GM19438 (cell line): ENCODE data around the gene MYH9.
"Not testable (repeated sequence)": the region's sequence is repeated elsewhere in the genome, so short reads cannot be mapped to it uniquely, and the experiment has no call there.

Experiments
- ATAC-seq: cut with Tn5 transposase; IDR thresholded peaks from one replicate; pipeline ENCODE4 v1.9.1; 2021; ENCODE audit warnings: low read depth; ENCODE audit not compliant: unreplicated experiment

MYH9 gene

GRCh38 chr22:36298118-36298517 lies 89.6 kb downstream of the MYH9 start:
- no peak for ATAC-seq

GRCh38 chr22:36297568-36297967 lies 90.2 kb downstream of the MYH9 start:
- no peak for ATAC-seq

GRCh38 chr22:36296690-36297089 lies 91.1 kb downstream of the MYH9 start:
- ATAC-seq = no peak

GRCh38 chr22:36295247-36295646 lies 92.5 kb downstream of the MYH9 start:
- ATAC-seq = no peak

GRCh38 chr22:36294801-36295200 lies 93.0 kb downstream of the MYH9 start:
- ATAC-seq = no peak

- no peak for ATAC-seq
Measured at GRCh38 chr22:36294293-36294620, 93.5 kb downstream of the MYH9 start.

GRCh38 chr22:36293606-36294292 lies 94.0 kb downstream of the MYH9 start:
- no peak for ATAC-seq

GRCh38 chr22:36292823-36293530 lies 94.8 kb downstream of the MYH9 start:
- ATAC-seq = no peak

- no peak for ATAC-seq
Measured at GRCh38 chr22:36291831-36292740, 95.7 kb downstream of the MYH9 start.

GRCh38 chr22:36290391-36291075 lies 97.2 kb downstream of the MYH9 start:
- ATAC-seq = not testable (repeated sequence)

GRCh38 chr22:36289948-36290371 lies 97.8 kb downstream of the MYH9 start:
- ATAC-seq = not testable (repeated sequence)

GRCh38 chr22:36289406-36289870 lies 98.3 kb downstream of the MYH9 start:
- no peak for ATAC-seq

- no peak for ATAC-seq
Measured at GRCh38 chr22:36288571-36289405, 99.0 kb downstream of the MYH9 start.

- ATAC-seq = no peak
Measured at GRCh38 chr22:36287881-36288515, 99.8 kb downstream of the MYH9 start.

- no peak for ATAC-seq
Measured at GRCh38 chr22:36286096-36286957, 101.4 kb downstream of the MYH9 start.

GRCh38 chr22:36285545-36285944 lies 102.2 kb downstream of the MYH9 start:
- ATAC-seq = no peak

- ATAC-seq = no peak
Measured at GRCh38 chr22:36285017-36285416, 102.8 kb downstream of the MYH9 start.

GRCh38 chr22:36284171-36284571 lies 103.6 kb downstream of the MYH9 start:
- ATAC-seq = no peak
